Activated T-helper 1 cell treated with anti-CD3 and anti-CD28 coated beads, Interleukin-12 subunit alpha, Interleukin-12 subunit beta, Interleukin-2, Interleukin-4 antibody, amounts not matched to agents 30 ng/mL and 10 ng/mL and 1 ng/mL, durations not matched to agents 14 hours and 24 hours and 36 hours (primary cell): Measurements from ENCODE around the gene KITLG. TPM values are rescaled to one million over a fixed set of nuclear protein-coding genes. Genes with fewer than 3 reads are reported as not detected.
"Not testable (repeated sequence)": the region's sequence is repeated elsewhere in the genome, so short reads cannot be mapped to it uniquely, and the experiment has no call there.

ENCODE experiments used
- DNase-seq: peaks from one replicate; pipeline ENCODE4 v3.0.0; 2021; ENCODE audit warnings: low spot score
- H3K27ac Mint-ChIP-seq: one replicate; pipeline ENCODE4 v1.8.0; 2021; ENCODE audit warnings: mild to moderate bottlenecking, mixed read lengths
- H3K27me3 Mint-ChIP-seq: one replicate; pipeline ENCODE4 v1.8.0; 2022; ENCODE audit warnings: mild to moderate bottlenecking, moderate library complexity, mixed read lengths; ENCODE audit not compliant: insufficient read depth
- H3K36me3 Mint-ChIP-seq: one replicate; pipeline ENCODE4 v1.8.0; 2021; ENCODE audit warnings: low read depth, mixed read lengths
- H3K4me1 Mint-ChIP-seq: one replicate; pipeline ENCODE4 v1.8.0; 2021; ENCODE audit warnings: low read depth, mixed read lengths
- H3K4me3 Mint-ChIP-seq: one replicate; pipeline ENCODE4 v1.8.0; 2021; ENCODE audit warnings: mild to moderate bottlenecking, moderate library complexity, mixed read lengths
- H3K9me3 Mint-ChIP-seq: one replicate; pipeline ENCODE4 v1.8.0; 2021; ENCODE audit warnings: mixed read lengths
- intact Hi-C: fragments of 100-400 bp; cut with micrococcal nuclease; formaldehyde crosslinking; loops from one replicate; pipeline ENCODE4 v1.15.1; 2024
- total RNA-seq: library from RNA; stranded (reverse); gene quantifications from 2 replicates; pipeline ENCODE4 v1.2.3, GENCODE V29; 2022

Gene KITLG
- total RNA-seq, 1 donor from 2014 or later: not detected

DNA sequence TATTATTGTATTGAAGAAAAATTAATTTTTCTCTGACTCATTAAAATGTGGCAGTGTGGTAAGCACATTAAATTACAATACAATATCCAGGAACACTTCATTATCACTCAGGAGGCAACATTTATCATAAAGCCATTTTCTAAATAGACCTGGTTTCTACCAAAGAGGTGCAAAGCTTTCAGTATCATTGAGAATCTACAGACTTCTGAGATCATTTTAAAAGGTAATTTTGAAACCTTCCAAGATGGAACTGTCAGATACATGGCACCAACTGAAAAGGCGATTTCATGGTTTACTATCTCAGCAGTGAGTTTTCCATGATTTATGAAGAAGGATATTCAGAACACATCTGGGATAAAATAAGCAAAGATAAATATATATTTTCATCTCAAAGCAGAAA is 85.8 kb downstream of the KITLG start:
- H3K9me3 Mint-ChIP-seq: peaks cover 4% of the 10 kb centered on the region
- no peaks in the 10 kb centered on the region for H3K27me3 Mint-ChIP-seq
- H3K4me1 Mint-ChIP-seq: no peaks in the 10 kb centered on the region
- DNase-seq: no peak
- H3K36me3 Mint-ChIP-seq: no peaks in the 10 kb centered on the region
- H3K27ac Mint-ChIP-seq: no peak overlapping the region
- intact Hi-C loops: no loop called here
- H3K4me3 Mint-ChIP-seq: no peak overlapping the region

DNA sequence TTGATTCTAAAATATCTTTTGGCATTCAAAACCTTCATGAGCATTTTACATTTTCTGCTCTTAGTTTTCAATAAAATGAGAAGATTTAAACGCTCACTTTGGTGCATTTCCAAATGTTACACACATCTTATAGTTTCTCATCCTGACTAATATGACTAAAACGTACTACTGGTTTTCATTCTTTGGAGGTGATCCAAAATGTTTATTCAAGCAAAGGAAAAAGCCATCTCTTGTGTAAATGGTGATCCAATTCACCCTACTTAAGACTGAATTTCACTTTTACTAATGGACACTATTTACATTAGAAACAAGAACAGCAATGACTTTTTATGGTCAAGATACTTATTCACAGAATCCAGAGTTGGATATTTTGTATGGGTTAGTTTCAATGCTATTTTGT is 86.6 kb downstream of the KITLG start:
- Mint-ChIP-seq H3K4me1 (no peaks in the 10 kb centered on the region), H3K27ac (no peak overlapping the region), H3K4me3 (no peak overlapping the region), H3K27me3 (no peaks in the 10 kb centered on the region), H3K36me3 (no peaks in the 10 kb centered on the region), H3K9me3 (peaks cover 4% of the 10 kb centered on the region)
- intact Hi-C loops: no loop called here
- DNase-seq: no peak

DNA sequence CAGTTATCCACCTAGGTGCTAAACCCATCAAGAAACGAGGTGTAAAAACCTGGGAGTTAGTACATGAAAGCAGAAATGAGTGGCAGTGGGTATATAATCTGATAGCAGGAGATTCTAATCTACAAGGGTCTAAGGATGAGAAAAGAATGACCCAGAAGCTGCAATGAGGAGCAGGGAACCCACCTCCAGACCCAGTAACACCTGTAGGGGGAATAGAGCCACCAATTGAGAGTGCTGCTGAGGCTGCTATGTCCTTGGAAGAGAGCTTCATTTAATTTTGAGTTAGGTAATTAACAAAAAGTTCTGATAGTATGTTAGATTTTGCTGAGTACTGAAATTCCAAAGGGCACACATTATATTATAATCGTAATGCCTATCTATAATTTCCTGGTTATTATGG is 89.8 kb downstream of the KITLG start:
- DNase-seq: no peak
- Mint-ChIP-seq H3K27ac (no peak overlapping the region), H3K9me3 (no peaks in the 10 kb centered on the region), H3K4me1 (no peaks in the 10 kb centered on the region), H3K27me3 (no peaks in the 10 kb centered on the region), H3K4me3 (no peak overlapping the region), H3K36me3 (no peaks in the 10 kb centered on the region)
- intact Hi-C loops: no loop called here

DNA sequence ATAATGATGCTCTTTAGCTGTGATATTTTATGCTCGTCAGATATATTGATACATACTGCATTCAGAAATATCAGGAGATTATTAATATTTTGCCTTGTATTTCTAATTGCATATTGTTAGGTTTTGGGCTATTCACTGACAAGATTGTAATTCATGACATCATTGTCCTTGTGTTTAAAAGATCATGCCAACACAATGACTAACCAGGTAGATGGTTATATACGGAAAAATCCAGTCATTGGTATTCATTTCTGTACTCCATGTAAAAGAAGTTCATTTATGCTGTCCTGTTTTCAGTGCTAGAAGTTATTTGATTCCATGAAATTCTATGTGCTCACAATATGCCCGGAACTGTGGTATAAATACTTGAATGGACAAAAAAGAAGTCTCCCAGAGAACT is 107.5 kb downstream of the KITLG start:
- H3K27ac Mint-ChIP-seq: no peak overlapping the region
- intact Hi-C loops: no loop called here
- H3K27me3 Mint-ChIP-seq: peaks cover 2% of the 10 kb centered on the region
- no peaks in the 10 kb centered on the region for H3K4me1 Mint-ChIP-seq
- no peak overlapping the region for H3K4me3 Mint-ChIP-seq
- H3K36me3 Mint-ChIP-seq: no peaks in the 10 kb centered on the region
- DNase-seq: no peak
- H3K9me3 Mint-ChIP-seq: no peaks in the 10 kb centered on the region

DNA sequence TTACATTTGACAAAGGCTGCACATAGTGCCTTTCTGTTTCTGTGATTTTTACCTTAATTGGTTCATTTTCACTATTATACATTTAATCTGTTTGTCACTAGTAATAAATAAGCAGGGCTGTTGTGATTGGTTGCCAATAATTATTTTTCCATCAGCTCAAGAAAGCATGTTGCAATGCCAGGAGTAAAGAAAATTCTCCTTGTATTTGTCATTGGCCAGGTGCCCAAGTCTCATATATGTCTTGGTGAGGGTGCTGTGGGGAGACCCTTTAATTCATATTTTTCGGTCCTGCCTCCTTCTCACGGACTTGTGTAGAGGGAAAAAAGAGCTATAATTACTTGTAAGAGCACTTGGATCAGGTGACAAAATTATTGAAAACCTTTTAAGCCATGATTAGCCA is 108.0 kb downstream of the KITLG start:
- intact Hi-C loops: no loop called here
- H3K27ac Mint-ChIP-seq: no peak overlapping the region
- H3K9me3 Mint-ChIP-seq: no peaks in the 10 kb centered on the region
- H3K4me1 Mint-ChIP-seq: no peaks in the 10 kb centered on the region
- peaks cover 2% of the 10 kb centered on the region for H3K27me3 Mint-ChIP-seq
- no peaks in the 10 kb centered on the region for H3K36me3 Mint-ChIP-seq
- no peak for DNase-seq
- H3K4me3 Mint-ChIP-seq: no peak overlapping the region

DNA sequence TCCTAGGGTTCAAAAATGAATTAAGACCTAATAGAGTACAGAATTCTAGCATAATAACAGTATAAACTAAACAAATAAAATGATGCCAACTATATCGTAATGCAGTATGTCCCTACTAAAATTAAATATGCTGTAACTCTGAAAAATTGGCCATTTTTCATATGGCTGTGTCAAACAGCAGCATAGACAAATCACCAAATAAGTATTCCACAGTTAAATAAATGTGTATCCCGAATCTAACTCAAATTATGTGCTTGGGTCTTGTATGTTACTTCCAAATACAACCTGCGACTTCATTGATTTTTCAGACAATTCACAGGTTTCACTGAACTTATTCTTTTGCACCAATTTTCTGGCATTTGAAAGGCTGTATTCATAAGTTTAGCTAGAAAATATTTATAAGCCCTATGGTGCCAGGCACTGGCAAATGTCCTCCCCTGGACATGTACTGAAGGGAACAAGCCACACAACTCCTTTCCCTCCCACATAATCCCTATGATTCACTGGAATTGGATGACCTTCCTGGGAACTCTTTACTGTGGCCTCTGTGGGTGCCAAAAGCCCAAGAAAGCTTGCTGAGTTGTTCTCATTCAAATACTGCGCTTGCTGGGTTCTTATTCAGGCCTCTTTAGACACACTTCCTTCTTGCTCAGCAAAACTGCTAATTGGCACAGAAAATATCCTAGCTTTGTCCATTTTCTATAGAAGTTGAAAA is 108.8 kb downstream of the KITLG start:
- H3K4me1 Mint-ChIP-seq: no peaks in the 10 kb centered on the region
- no peak for DNase-seq
- no peaks in the 10 kb centered on the region for H3K9me3 Mint-ChIP-seq
- no peak overlapping the region for H3K4me3 Mint-ChIP-seq
- H3K27me3 Mint-ChIP-seq: peaks cover under 1% of the 10 kb centered on the region
- H3K27ac Mint-ChIP-seq: no peak overlapping the region
- intact Hi-C loops: no loop called here
- no peaks in the 10 kb centered on the region for H3K36me3 Mint-ChIP-seq

- Mint-ChIP-seq H3K27me3 (no peaks in the 10 kb centered on the region), H3K4me1 (no peaks in the 10 kb centered on the region), H3K27ac (no peak overlapping the region), H3K9me3 (no peaks in the 10 kb centered on the region), H3K36me3 (no peaks in the 10 kb centered on the region), H3K4me3 (no peak overlapping the region)
- intact Hi-C loops: no loop called here
- no peak for DNase-seq
Observed at GRCh38 chr12:88469154-88469553, 111.1 kb downstream of the KITLG start.

DNA sequence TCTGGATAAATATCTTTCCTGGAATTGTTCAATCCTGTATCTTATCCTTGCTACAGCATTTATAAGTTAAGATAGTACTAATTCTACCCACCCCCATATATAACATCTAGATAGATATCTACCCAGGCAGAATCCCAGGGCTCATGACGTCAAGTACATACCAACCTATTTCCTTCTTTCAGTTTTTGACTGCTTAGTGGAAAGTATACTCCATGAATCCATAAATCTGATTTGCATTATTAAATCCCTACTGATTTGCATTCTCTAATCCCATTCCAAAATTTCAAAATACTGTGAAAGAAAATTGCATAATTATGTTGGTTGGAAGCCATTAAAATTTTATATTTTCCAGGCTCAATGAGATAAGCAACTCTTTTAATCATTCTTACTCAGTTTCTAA is 111.7 kb downstream of the KITLG start:
- H3K4me1 Mint-ChIP-seq: no peaks in the 10 kb centered on the region
- DNase-seq: no peak
- intact Hi-C loops: no loop called here
- H3K27me3 Mint-ChIP-seq: no peaks in the 10 kb centered on the region
- no peak overlapping the region for H3K27ac Mint-ChIP-seq
- H3K36me3 Mint-ChIP-seq: no peaks in the 10 kb centered on the region
- H3K4me3 Mint-ChIP-seq: no peak overlapping the region
- H3K9me3 Mint-ChIP-seq: no peaks in the 10 kb centered on the region

DNA sequence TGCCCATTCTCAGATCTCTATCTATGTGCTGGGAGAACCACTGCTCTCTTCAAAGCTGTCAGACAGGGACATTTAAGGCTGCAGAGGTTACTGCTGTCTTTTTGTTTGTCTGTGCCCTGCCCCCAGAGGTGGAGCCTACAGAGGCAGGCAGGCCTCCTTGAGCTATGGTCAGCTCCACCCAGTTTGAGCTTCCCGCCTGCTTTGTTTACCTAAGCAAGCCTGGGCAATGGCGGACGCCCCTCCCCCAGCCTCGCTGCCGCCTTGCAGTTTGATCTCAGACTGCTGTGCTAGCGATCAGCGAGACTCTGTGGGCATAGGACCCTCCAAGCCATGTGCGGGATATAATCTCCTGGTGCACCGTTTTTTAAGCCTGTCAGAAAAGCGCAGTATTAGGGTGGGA is 113.6 kb downstream of the KITLG start:
- H3K4me3 Mint-ChIP-seq, H3K27ac Mint-ChIP-seq, H3K4me1 Mint-ChIP-seq, H3K36me3 Mint-ChIP-seq, H3K27me3 Mint-ChIP-seq, intact Hi-C loops, H3K9me3 Mint-ChIP-seq, DNase-seq: not testable (repeated sequence)

DNA sequence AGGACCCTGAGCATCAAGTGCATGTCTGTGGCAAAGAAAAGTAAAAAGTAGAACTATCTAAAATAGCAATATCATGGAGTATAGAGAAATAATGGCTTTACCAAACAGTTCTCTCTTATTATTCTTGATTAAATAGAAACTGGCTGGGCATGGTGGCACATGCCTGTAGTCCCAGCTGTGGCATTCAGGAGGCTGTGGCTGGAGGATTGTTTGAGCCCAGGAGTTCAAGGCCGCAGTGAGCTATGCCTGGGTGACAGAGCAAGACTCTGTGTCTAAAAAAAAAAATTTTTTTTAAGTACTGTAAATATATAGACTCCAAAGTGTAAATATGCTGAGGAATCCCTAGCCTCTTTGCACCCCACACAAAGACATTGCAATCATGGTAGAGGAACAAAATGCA is 121.9 kb downstream of the KITLG start:
- no peak for DNase-seq
- intact Hi-C loops: no loop called here
- Mint-ChIP-seq H3K4me1 (no peaks in the 10 kb centered on the region), H3K4me3 (no peak overlapping the region), H3K27me3 (no peaks in the 10 kb centered on the region), H3K36me3 (no peaks in the 10 kb centered on the region), H3K27ac (no peak overlapping the region), H3K9me3 (no peaks in the 10 kb centered on the region)

DNA sequence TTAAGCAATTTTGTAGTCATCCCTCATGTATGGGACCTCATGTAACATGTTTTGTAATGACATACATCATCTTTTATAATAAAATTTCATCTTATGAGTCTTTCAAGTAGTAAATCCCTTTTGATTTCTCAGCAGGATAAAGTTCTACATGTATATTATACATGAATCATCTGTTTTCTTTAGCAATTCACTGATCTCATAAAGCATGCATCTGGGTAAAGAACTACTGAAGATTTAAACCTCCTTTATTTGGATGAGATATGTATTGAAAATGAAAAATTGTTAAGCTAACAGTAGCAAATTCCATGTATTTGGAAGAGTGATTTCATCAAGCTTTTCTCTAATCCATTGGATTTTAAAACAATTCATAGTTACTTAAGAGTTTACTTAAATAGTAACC is 126.9 kb downstream of the KITLG start:
- no peak for DNase-seq
- H3K4me3 Mint-ChIP-seq: no peak overlapping the region
- H3K27me3 Mint-ChIP-seq: no peaks in the 10 kb centered on the region
- H3K9me3 Mint-ChIP-seq: no peaks in the 10 kb centered on the region
- no peak overlapping the region for H3K27ac Mint-ChIP-seq
- H3K4me1 Mint-ChIP-seq: no peaks in the 10 kb centered on the region
- intact Hi-C loops: no loop called here
- H3K36me3 Mint-ChIP-seq: no peaks in the 10 kb centered on the region

DNA sequence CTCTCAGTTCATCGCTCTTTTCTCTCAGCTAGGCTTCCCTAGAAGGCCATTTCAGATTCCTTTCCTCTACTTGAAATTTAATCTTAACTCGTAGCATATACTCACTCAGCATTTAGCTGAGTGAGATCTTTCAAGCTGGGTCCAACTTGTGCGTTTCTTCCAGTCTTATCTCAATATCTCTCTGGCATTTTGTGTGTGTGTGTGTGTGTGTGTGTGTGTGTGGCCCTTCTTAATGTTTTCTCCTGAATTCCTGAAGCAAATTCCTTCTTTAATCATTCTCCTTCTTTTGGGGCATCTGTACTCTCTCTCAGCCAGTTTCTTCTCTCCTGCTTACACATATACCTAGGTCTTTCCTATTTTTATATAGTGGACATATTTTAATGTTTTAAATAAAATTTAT is 129.1 kb downstream of the KITLG start:
- DNase-seq: no peak
- intact Hi-C loops: no loop called here
- Mint-ChIP-seq H3K27ac (no peak overlapping the region), H3K4me1 (no peaks in the 10 kb centered on the region), H3K9me3 (no peaks in the 10 kb centered on the region), H3K36me3 (no peaks in the 10 kb centered on the region), H3K27me3 (no peaks in the 10 kb centered on the region), H3K4me3 (no peak overlapping the region)

DNA sequence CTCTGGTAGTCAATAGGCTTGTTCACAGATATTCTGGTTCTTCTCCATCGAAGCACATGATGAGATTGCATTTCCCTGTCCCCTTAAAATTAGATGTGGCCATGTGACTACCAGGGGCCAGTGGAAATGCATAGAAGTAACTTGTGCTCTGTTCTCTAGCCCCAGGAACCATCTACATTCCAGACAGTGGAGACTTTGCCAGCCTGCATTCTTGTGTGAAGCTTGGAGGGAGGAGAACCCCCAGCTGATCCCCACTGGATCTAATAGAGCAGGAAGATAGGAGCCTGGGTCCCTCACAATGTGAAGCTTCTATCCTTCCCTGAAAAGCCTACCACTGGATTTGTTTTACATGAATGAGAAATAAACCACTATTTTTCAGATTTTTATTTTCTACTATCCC is 130.1 kb downstream of the KITLG start:
- Mint-ChIP-seq H3K27ac (no peak overlapping the region), H3K4me1 (no peaks in the 10 kb centered on the region), H3K27me3 (no peaks in the 10 kb centered on the region), H3K36me3 (no peaks in the 10 kb centered on the region), H3K9me3 (no peaks in the 10 kb centered on the region), H3K4me3 (no peak overlapping the region)
- intact Hi-C loops: no loop called here
- DNase-seq: no peak

GRCh38 chr12:88448337-88448915 is 131.8 kb downstream of the KITLG start:
- DNase-seq: no peak
- Mint-ChIP-seq H3K9me3 (no peaks in the 10 kb centered on the region), H3K27ac (no peak overlapping the region), H3K4me1 (no peaks in the 10 kb centered on the region), H3K36me3 (no peaks in the 10 kb centered on the region), H3K4me3 (no peak overlapping the region), H3K27me3 (no peaks in the 10 kb centered on the region)
- intact Hi-C loops: no loop called here
